K562 (cell line): ENCODE results near the gene ARL4C. TPM values are rescaled to one million over a fixed set of nuclear protein-coding genes. Genes with fewer than 3 reads are reported as not detected.
A peak's percentile ranks its signal among the peaks of the same experiment; 100 is the strongest.

Experiments used
- ATAC-seq: fragments of 200-7000 bp; cut with Tn5 transposase; 3 replicates; pipeline ENCODE4 v1.9.1; 2020; ENCODE audit warnings: moderate library complexity
- Bru-seq: library from RNA; stranded (reverse); fragments of 400-500 nt; gene quantifications from one replicate; lab custom pipeline; 2021; lab: Mats Ljungman, UMichigan
- BruChase-seq, 2 experiments: library from RNA; stranded (reverse); fragments of 400-500 nt; gene quantifications; one replicate each; lab custom pipeline; 2021; lab: Mats Ljungman, UMichigan
- BruUV-seq: library from RNA; stranded (reverse); fragments of 400-500 nt; replicated peaks from 2 replicates; lab custom pipeline; 2021; lab: Mats Ljungman, UMichigan
- CTCF ChIA-PET: fragments of 300-600 bp; formaldehyde crosslinking; extraction: SDS; loops from one replicate; lab custom pipeline; 2021; ENCODE audit warnings: low intra/inter-chr PET ratio; lab: Yijun Ruan, JAX
- POLR2A ChIA-PET: fragments of 300-600, 350-650 bp; sonication (Branson Sonifier 250); formaldehyde crosslinking; extraction: SDS; loops from one replicate; lab custom pipeline; 2021; ENCODE audit warnings: antibody characterized with exemption, inconsistent platforms; lab: Yijun Ruan, JAX
- DNase-seq, 4 experiments: peaks; one replicate each; pipeline versions ENCODE4 v3.0.0 to v3.0.0-alpha.2; 2011 to 2018; ENCODE audit warnings: low spot score in 3 of 4, mixed read lengths in 3 of 4; ENCODE audit errors: extremely low read depth in 1 of 4
- FAIRE-seq: peaks from 2 replicates; lab custom pipeline; 2011; peaks lifted over from hg19 to GRCh38; lab: Jason Lieb, UNC
- H2AFZ ChIP-seq: 2 replicates; pipeline ENCODE4 v1.6.0; 2011; ENCODE audit warnings: low read depth, low read length, control low read depth, inconsistent platforms
- H3K27ac ChIP-seq: fragments of 200-600 bp; 3 replicates; pipeline ENCODE4 v1.8.0; 2011; ENCODE audit warnings: low read depth, mild to moderate bottlenecking, control low read depth, inconsistent platforms, low read length, moderate library complexity, mixed read lengths; ENCODE audit errors: extremely low read depth
- H3K27me3 ChIP-seq, 2 experiments: fragments of 300-600 bp in 1 of 2; 2 replicates in 1 of 2; 3 replicates in 1 of 2; pipeline versions ENCODE4 v1.6.0 to v1.8.0; 2011; ENCODE audit warnings: inconsistent platforms in 2 of 2, low read length in 2 of 2, mild to moderate bottlenecking in 1 of 2, mixed read lengths in 1 of 2, moderate library complexity in 1 of 2; ENCODE audit not compliant: control insufficient read depth in 2 of 2, insufficient read depth in 2 of 2
- H3K36me3 ChIP-seq: fragments of 300-600 bp; 3 replicates; pipeline ENCODE4 v1.8.0; 2011; ENCODE audit warnings: mild to moderate bottlenecking, low read length, inconsistent platforms; ENCODE audit not compliant: control insufficient read depth, insufficient read depth
- H3K4me1 ChIP-seq, 2 experiments: fragments of 200-600 bp in 1 of 2; replicated peaks in 1 of 2; 2 replicates in 1 of 2; 3 replicates in 1 of 2; pipeline versions ENCODE4 v1.5.1 to v1.8.0; 2011; ENCODE audit warnings: inconsistent platforms in 2 of 2, low read length in 2 of 2, mild to moderate bottlenecking in 1 of 2, mixed read lengths in 1 of 2, moderate library complexity in 1 of 2; ENCODE audit not compliant: control insufficient read depth in 2 of 2, insufficient read depth in 2 of 2
- H3K4me2 ChIP-seq: 2 replicates; pipeline ENCODE4 v1.6.1; 2011; ENCODE audit warnings: low read length, control low read depth, inconsistent platforms, mixed read lengths; ENCODE audit not compliant: insufficient read depth
- H3K4me3 ChIP-seq: fragments of 200-600 bp; sonication (generic), shearing (Covaris generic); 2 replicates; pipeline ENCODE4 v1.5.1; 2016; ENCODE audit warnings: control low read depth, inconsistent platforms
- H3K79me2 ChIP-seq: fragments of 200-600 bp; 3 replicates; pipeline ENCODE4 v1.8.0; 2011; ENCODE audit warnings: low read length, inconsistent platforms; ENCODE audit not compliant: control insufficient read depth, insufficient read depth
- H3K9ac ChIP-seq, 2 experiments: 2 replicates each; pipeline versions ENCODE4 v1.6.0 to v1.6.1; 2011; ENCODE audit warnings: low read depth in 2 of 2, low read length in 2 of 2, control low read depth in 1 of 2, inconsistent platforms in 1 of 2, mild to moderate bottlenecking in 1 of 2, mixed read lengths in 1 of 2; ENCODE audit not compliant: insufficient read depth in 1 of 2
- H3K9me1 ChIP-seq: one replicate; pipeline ENCODE4 v1.6.0; 2011; ENCODE audit warnings: inconsistent platforms, mild to moderate bottlenecking, low read length, moderate library complexity; ENCODE audit not compliant: control insufficient read depth, insufficient read depth
- H3K9me3 ChIP-seq: replicated peaks from 2 replicates; pipeline ENCODE4 v1.5.1; 2011; ENCODE audit warnings: low read depth, low read length, inconsistent platforms; ENCODE audit not compliant: control insufficient read depth, insufficient read depth
- H4K20me1 ChIP-seq: replicated peaks from 2 replicates; pipeline ENCODE4 v1.6.1; 2011; ENCODE audit warnings: low read length, inconsistent platforms, mixed read lengths; ENCODE audit not compliant: control insufficient read depth, insufficient read depth
- FOXA3 ChIP-seq, 2 experiments: fragments of 450-650 bp in 1 of 2; sonication (generic) in 1 of 2; formaldehyde crosslinking; IDR thresholded peaks in 1 of 2; conservative IDR thresholded peaks in 1 of 2; 2 replicates each; pipeline versions ENCODE4 v1.4.0 to v1.8.0; 2020 to 2022; ENCODE audit warnings: mild to moderate bottlenecking in 2 of 2, missing genetic modification reagents in 1 of 2
- MXD1 ChIP-seq: fragments of 250-450 bp; sonication (Bioruptor Pico); IDR thresholded peaks from 2 replicates; pipeline ENCODE4 v1.8.0; 2021; ENCODE audit warnings: borderline replicate concordance, mild to moderate bottlenecking, moderate library complexity; ENCODE audit not compliant: poor library complexity, severe bottlenecking
- PCBP2 ChIP-seq: fragments of 200-400 bp; formaldehyde crosslinking; IDR thresholded peaks from 2 replicates; pipeline ENCODE4 v1.6.1; 2018; ENCODE audit warnings: low read length, low read depth, mild to moderate bottlenecking, moderate library complexity; ENCODE audit not compliant: poor library complexity, severe bottlenecking
- SMARCA5 ChIP-seq: fragments of 450-650 bp; IDR thresholded peaks from 2 replicates; pipeline ENCODE4 v1.6.1; 2016
- SREBF2 ChIP-seq: sonication (generic); formaldehyde crosslinking; IDR thresholded peaks from 2 replicates; pipeline ENCODE4 v1.4.0; 2020; ENCODE audit warnings: mild to moderate bottlenecking, missing genetic modification reagents
- YBX1 ChIP-seq: fragments of 450-650 bp; IDR thresholded peaks from 2 replicates; pipeline ENCODE4 v1.7.1; 2016; ENCODE audit warnings: mild to moderate bottlenecking
- YY1 ChIP-seq, 3 experiments: IDR thresholded peaks; 2 replicates each; pipeline ENCODE4 v1.6.1; 2011; ENCODE audit warnings: low read length in 2 of 3, mild to moderate bottlenecking in 2 of 3, moderate library complexity in 2 of 3, borderline replicate concordance in 1 of 3, control low read depth in 1 of 3, low read depth in 1 of 3; ENCODE audit not compliant: insufficient read depth in 3 of 3, insufficient replicate concordance in 2 of 3, control insufficient read depth in 1 of 3, insufficient read length in 1 of 3; ENCODE audit errors: extremely low read depth in 1 of 3
- ZBTB5 ChIP-seq: fragments of 450-650 bp; IDR thresholded peaks from 2 replicates; pipeline ENCODE4 v1.6.1; 2017; ENCODE audit warnings: antibody characterized with exemption
- ZBTB7A ChIP-seq: IDR thresholded peaks from 2 replicates; pipeline ENCODE4 v1.6.1; 2011; ENCODE audit warnings: low read depth, mild to moderate bottlenecking, low read length, moderate library complexity, borderline replicate concordance; ENCODE audit not compliant: control insufficient read depth
- ZNF124 ChIP-seq: sonication (generic); formaldehyde crosslinking; IDR thresholded peaks from 2 replicates; pipeline ENCODE4 v1.8.1; 2022; ENCODE audit warnings: missing genetic modification reagents
- ZNF212 ChIP-seq: fragments of 450-650 bp; formaldehyde crosslinking; IDR thresholded peaks from 2 replicates; pipeline ENCODE4 v1.4.0; 2020; ENCODE audit warnings: mild to moderate bottlenecking
- ZNF274 ChIP-seq: IDR thresholded peaks from 2 replicates; pipeline ENCODE4 v1.6.1; 2011; ENCODE audit warnings: low read depth, mild to moderate bottlenecking, low read length, moderate library complexity, borderline replicate concordance
- ZNF75A ChIP-seq: fragments of 450-650 bp; formaldehyde crosslinking; IDR thresholded peaks from 2 replicates; pipeline ENCODE4 v1.4.0; 2020; ENCODE audit warnings: mild to moderate bottlenecking
- WGBS: fragments of 100-300 bp; shearing (Covaris generic); methylation state at CpG from one replicate; pipeline ENCODE4 v1.1.6; 2016; ENCODE audit warnings: low coverage, mixed read lengths; ENCODE audit not compliant: insufficient coverage; ENCODE audit errors: missing lambda C conversion rate; 5-methylcytosine and 5-hydroxymethylcytosine counted together
- in situ Hi-C: fragments of 300-500 bp; cut with MboI; formaldehyde crosslinking; loops from 4 replicates; pipeline ENCODE4 v1.15.0; 2018; ENCODE audit warnings: inconsistent platforms, mixed read lengths
- intact Hi-C: fragments of 100-400 bp; cut with micrococcal nuclease; formaldehyde crosslinking; loops from 2 replicates; pipeline ENCODE4 v1.14.2; 2022
- long read RNA-seq, 3 experiments: library from polyadenylated mRNA in 2 of 3; library from RNA in 1 of 3; unstranded in 2 of 3; stranded (forward) in 1 of 3; transcript quantifications; one replicate each; pipeline ENCODE4 v2.0.0, GENCODE V29; 2019 to 2022
- polyA minus RNA-seq, 3 experiments: library from RNA; depleted of rRNA, polyadenylated mRNA; stranded (reverse); fragments of >200 nt; gene quantifications; 2 replicates each; pipeline ENCODE4 v1.2.3, GENCODE V29; 2011
- polyA plus RNA-seq, 8 experiments: library from polyadenylated mRNA; depleted of rRNA in 4 of 8; stranded (reverse) in 5 of 8; unstranded in 3 of 8; fragments of >200 nt; fragmentation: Nextera tagmentation in 2 of 8; fragmentation: Illumina TruSeq in 1 of 8; extraction: Ambion mirVana in 2 of 8; extraction: Trizol in 1 of 8; gene quantifications; 2 replicates each; pipeline versions ENCODE4 v1.2.1 to v1.2.3, GENCODE V29; 2011 to 2014; ENCODE audit warnings: inconsistent platforms in 1 of 8, missing spikeins in 1 of 8
- total RNA-seq, 7 experiments: library from RNA; depleted of rRNA in 6 of 7; stranded (reverse); fragments of >200 nt in 6 of 7; fragmentation: Illumina TruSeq in 2 of 7; extraction: Trizol in 2 of 7; gene quantifications; 2 replicates each; pipeline versions ENCODE4 v1.2.1 to v1.2.3, GENCODE V29; 2011 to 2021; ENCODE audit warnings: low replicate concordance in 1 of 7

ARL4C gene
- total RNA-seq (2011; cell fraction: chromatin; rRNA removed; ENCODE audit: low replicate concordance), result 0.07 TPM in 1 of 2 replicates, not detected in the other
- total RNA-seq (2011; cell fraction: nucleolus; rRNA removed), result 0.13 and 0.17 TPM in 2 replicates
- 0.22 TPM in 1 of 2 replicates, not detected in the other for total RNA-seq (2011; cell fraction: nucleoplasm; rRNA removed)
- total RNA-seq (2014; rRNA removed) (0.04 TPM in 1 of 2 replicates, not detected in the other), total RNA-seq (2014; rRNA removed; fragmentation: Illumina TruSeq; extraction: Trizol) (not detected in 2 replicates), total RNA-seq (2015; rRNA removed; fragmentation: Illumina TruSeq; extraction: Trizol) (not detected in 2 replicates), total RNA-seq (2021) (0.11 and 0.31 TPM in 2 replicates), polyA plus RNA-seq (2011; rRNA removed) (0.04 TPM in 1 of 2 replicates, not detected in the other), polyA plus RNA-seq (2014; fragmentation: Illumina TruSeq; extraction: Trizol) (0.03 and 0.04 TPM in 2 replicates), polyA plus RNA-seq (2014; fragmentation: Nextera tagmentation; extraction: Ambion mirVana) (not detected), polyA plus RNA-seq (2014; rRNA removed) (0.03 TPM in 1 of 2 replicates, not detected in the other), polyA minus RNA-seq (2011; rRNA and poly(A)+ RNA removed) (0.07 TPM in 1 of 2 replicates, not detected in the other), Bru-seq, nascent RNA (percentile 22 among the genes with signal in this experiment), BruChase-seq, experiment 1, labeled RNA remaining after a 2-hour chase (percentile 30 among the genes with signal in this experiment), BruChase-seq, experiment 2, labeled RNA remaining after a 6-hour chase (percentile 24 among the genes with signal in this experiment)
- polyA plus RNA-seq (2011; cell fraction: cytosol; rRNA removed), result 0.01 and 0.07 TPM in 2 replicates
- polyA plus RNA-seq (2011; cell fraction: nucleus; rRNA removed), result 0.04 TPM in 1 of 2 replicates, not detected in the other
- polyA plus RNA-seq (2012), result 0.03 TPM in 2 replicates
- not detected in 2 replicates for polyA minus RNA-seq (2011; cell fraction: cytosol; rRNA and poly(A)+ RNA removed)
- polyA minus RNA-seq (2011; cell fraction: nucleus; rRNA and poly(A)+ RNA removed), result not detected in 2 replicates
- long read RNA-seq, experiment 1, full-length matches to known transcripts, result 5 of 5 reads
- long read RNA-seq, experiment 1, partial matches to known transcripts, result 0 of 5 reads
- long read RNA-seq, experiment 1, other reads (novel, unspliced or antisense), result 0 of 5 reads
- long read RNA-seq, experiment 2, result 0 reads
- long read RNA-seq, experiment 3, result 0 reads

- Histone ChIP-seq H3K9me1 (no peaks in the 10 kb centered on the region), H4K20me1 (no peaks in the 10 kb centered on the region), H3K9ac (peak within 1 kb of the TSS in 1 of 2 experiments; percentile 85; a peak in 3 of 4 replicates), H2AFZ (peak within 1 kb of the TSS; percentile 74), H3K27ac (no peak within 1 kb of the TSS), H3K79me2 (no peaks in the 10 kb centered on the region), H3K4me3 (peak within 1 kb of the TSS; percentile 35), H3K9me3 (no peaks in the 10 kb centered on the region), H3K4me1 (peaks cover 0 to 19% of the 10 kb centered on the region in 2 experiments; a peak in 2 of 5 replicates), H3K4me2 (no peak within 1 kb of the TSS), H3K27me3 (peaks cover 0 to 13% of the 10 kb centered on the region in 2 experiments; a peak in 3 of 5 replicates), H3K36me3 (no peaks in the 10 kb centered on the region)
- intact Hi-C loops (no loop called here), in situ Hi-C loops (no loop called here)
- DNase-seq (peak; percentile 57 to 90 (median 87)), ATAC-seq (peak; percentile 95), FAIRE-seq (no peak)
- POLR2A ChIA-PET, result interaction anchor here (0.6 to 1.0 kb wide), 2 partner anchors 9 to 18 kb away, joined by 3 read pairs; no protein-coding TSS in a partner anchor
- 0% methylated on average over 3 of the region's 100 CpGs for WGBS
- BruUV-seq, result no TSS peak
- CTCF ChIA-PET, result no interaction called here
- no peak for TF ChIP-seq SMARCA5
- TF ChIP-seq ZNF124, result no peak
- TF ChIP-seq ZNF75A, result no peak
- TF ChIP-seq PCBP2, result no peak
- peak; percentile 26; the same call in 1 of the 2 replicates for TF ChIP-seq ZBTB7A
- TF ChIP-seq SREBF2, result no peak
- TF ChIP-seq YBX1, result no peak
- no peak for TF ChIP-seq MXD1 (CRISPR knock-in tag)
- no peak for TF ChIP-seq ZNF274
- TF ChIP-seq ZNF212 (CRISPR knock-in tag), result no peak
- no peak for TF ChIP-seq FOXA3 (CRISPR knock-in tag; conservative IDR thresholded peaks at IDR 0.05 in 1 of 2, IDR thresholded peaks at IDR 0.05 in 1 of 2)
- no peak for TF ChIP-seq ZBTB5
- no peak for TF ChIP-seq YY1 (IDR thresholded peaks at IDR 0.05; ENCODE audit: borderline replicate concordance in 1 of 3, control insufficient read depth in 1 of 3, extremely low read depth in 1 of 3, insufficient read depth in 3 of 3, insufficient read length in 1 of 3, insufficient replicate concordance in 2 of 3, low read depth in 1 of 3, low read length in 2 of 3)
These were observed at the start of gene ARL4C for GRCh38 chr2:234496835-234497593. TSS of gene ARL4C (minus strand) at chr2:234497081. CDS start at chr2:234496586, 495 bp downstream.
